Measurements from ENCODE around the gene IER3.

GRCh38 chr6:30763618-30764489 is 19.5 kb upstream of the IER3 start:
- TF ChIP-seq POLR2AphosphoS5 (IDR thresholded peaks at IDR 0.05; ENCODE audit: low read depth) (no peak), CTCF (IDR thresholded peaks at IDR 0.05; ENCODE audit: insufficient read depth, low read length) (no peak)

Measured in HL-60 (cell line).